HepG2 (cell line): Measurements from ENCODE around the gene SEMA4A. TPM values are rescaled to one million over a fixed set of nuclear protein-coding genes. Genes with fewer than 3 reads are reported as not detected.

Source experiments
- AKAP8 ChIP-seq: sonication (generic); formaldehyde crosslinking; IDR thresholded peaks from 2 replicates; pipeline ENCODE4 v1.5.1; 2020; ENCODE audit warnings: mild to moderate bottlenecking, missing genetic modification reagents
- BHLHE40 ChIP-seq: IDR thresholded peaks from 2 replicates; pipeline ENCODE4 v1.6.1; 2011; ENCODE audit warnings: low read length, improper control_type of control experiment
- FOXA1 ChIP-seq, 2 experiments: fragments of 450-650 bp in 1 of 2; sonication (generic) in 1 of 2; formaldehyde crosslinking in 1 of 2; IDR thresholded peaks; 2 replicates each; pipeline versions ENCODE4 v1.4.0 to v1.6.1; 2016 to 2020; ENCODE audit warnings: missing genetic modification reagents in 1 of 2
- FOXM1 ChIP-seq: sonication (generic); formaldehyde crosslinking; IDR thresholded peaks from 2 replicates; pipeline ENCODE4 v1.5.0; 2020; ENCODE audit warnings: missing genetic modification reagents
- HOXA5 ChIP-seq: sonication (generic); formaldehyde crosslinking; IDR thresholded peaks from 2 replicates; pipeline ENCODE4 v1.4.0; 2020; ENCODE audit warnings: missing genetic modification reagents
- KAT2B ChIP-seq: fragments of 150-350 bp; IDR thresholded peaks from 2 replicates; pipeline ENCODE4 v1.6.1; 2014; ENCODE audit warnings: low read depth, low read length, borderline replicate concordance
- NFE2L2 ChIP-seq: fragments of 150-350 bp; IDR thresholded peaks from 2 replicates; pipeline ENCODE4 v1.6.1; 2014; ENCODE audit warnings: low read length
- NKX3-1 ChIP-seq: sonication (generic); formaldehyde crosslinking; IDR thresholded peaks from 2 replicates; pipeline ENCODE4 v1.5.0; 2020; ENCODE audit warnings: missing genetic modification reagents
- NR1H2 ChIP-seq: sonication (generic); formaldehyde crosslinking; IDR thresholded peaks from 2 replicates; pipeline ENCODE4 v1.8.1; 2022; ENCODE audit warnings: low read depth, missing genetic modification reagents, borderline replicate concordance
- PAXIP1 ChIP-seq: sonication (generic); formaldehyde crosslinking; conservative IDR thresholded peaks from 2 replicates; pipeline ENCODE4 v1.4.0; 2020; ENCODE audit warnings: mild to moderate bottlenecking, missing genetic modification reagents, moderate library complexity
- PCBP1 ChIP-seq: fragments of 200-400 bp; formaldehyde crosslinking; IDR thresholded peaks from 2 replicates; pipeline ENCODE4 v1.6.1; 2017; ENCODE audit warnings: mild to moderate bottlenecking, low read depth, low read length, borderline replicate concordance
- PHF5A ChIP-seq: IDR thresholded peaks from one replicate; pipeline ENCODE4 v1.6.1; 2018; ENCODE audit warnings: low read depth, missing genetic modification reagents; ENCODE audit not compliant: unreplicated experiment
- SMAD1 ChIP-seq: sonication (generic); formaldehyde crosslinking; IDR thresholded peaks from 2 replicates; pipeline ENCODE4 v1.4.0; 2020; ENCODE audit warnings: missing genetic modification reagents, low read depth, mild to moderate bottlenecking, borderline replicate concordance
- SMAD3 ChIP-seq: sonication (generic); formaldehyde crosslinking; IDR thresholded peaks from 2 replicates; pipeline ENCODE4 v1.4.0; 2020; ENCODE audit warnings: missing genetic modification reagents
- SP5 ChIP-seq: IDR thresholded peaks from 2 replicates; pipeline ENCODE4 v1.6.1; 2016; ENCODE audit warnings: low read depth, borderline replicate concordance
- SUZ12 ChIP-seq: fragments of 150-350 bp; IDR thresholded peaks from 2 replicates; pipeline ENCODE4 v1.6.1; 2014; ENCODE audit warnings: low read depth, low read length
- ZNF263 ChIP-seq: sonication (generic); formaldehyde crosslinking; IDR thresholded peaks from 2 replicates; pipeline ENCODE4 v1.4.0; 2020; ENCODE audit warnings: missing genetic modification reagents
- ZNF329 ChIP-seq: sonication (generic); formaldehyde crosslinking; IDR thresholded peaks from 2 replicates; pipeline ENCODE4 v1.9.0; 2021; ENCODE audit warnings: low read depth, mild to moderate bottlenecking, missing genetic modification reagents
- ZNF501 ChIP-seq: sonication (generic); formaldehyde crosslinking; IDR thresholded peaks from 2 replicates; pipeline ENCODE4 v1.5.1; 2020; ENCODE audit warnings: mild to moderate bottlenecking, moderate library complexity, missing genetic modification reagents
- ZNF567 ChIP-seq: sonication (generic); formaldehyde crosslinking; IDR thresholded peaks from 2 replicates; pipeline ENCODE4 v1.8.1; 2023; ENCODE audit warnings: mild to moderate bottlenecking, missing genetic modification reagents, borderline replicate concordance
- polyA plus RNA-seq, 8 experiments: library from polyadenylated mRNA; depleted of rRNA in 3 of 8; stranded (reverse) in 7 of 8; unstranded in 1 of 8; fragments of >200 nt; fragmentation: Illumina TruSeq in 4 of 8; extraction: Trizol in 4 of 8; gene quantifications; 2 replicates each; pipeline versions ENCODE4 v1.2.1 to v1.2.3, GENCODE V29; 2011 to 2016; ENCODE audit warnings: low read depth in 4 of 8, missing spikeins in 1 of 8, mixed read lengths in 1 of 8; ENCODE audit not compliant: insufficient read depth in 1 of 8
- total RNA-seq, 5 experiments: library from RNA; depleted of rRNA; stranded (reverse); fragments of >200 nt; fragmentation: Illumina TruSeq; extraction: Trizol; gene quantifications; 2 replicates each; pipeline ENCODE4 v1.2.3, GENCODE V29; 2016; ENCODE audit warnings: low read depth in 1 of 5
- TF ChIP-seq, protein P1 (sequence below): sonication (generic); formaldehyde crosslinking; IDR thresholded peaks from 2 replicates; pipeline ENCODE4 v1.4.0; 2020; ENCODE audit warnings: missing genetic modification reagents, borderline replicate concordance
- TF ChIP-seq, protein P2 (sequence below), 2 experiments: IDR thresholded peaks; 2 replicates each; pipeline ENCODE4 v1.6.1; 2011 to 2012; ENCODE audit warnings: low read length in 2 of 2, borderline replicate concordance in 1 of 2, low read depth in 1 of 2, mild to moderate bottlenecking in 1 of 2, moderate library complexity in 1 of 2

The SEMA4A gene
- total and polyA plus RNA-seq, 2 of the 13 experiments (the other 11 are each of a cell fraction or from before 2014, with no cell fraction given), result 0.09 to 0.20 TPM

DNA sequence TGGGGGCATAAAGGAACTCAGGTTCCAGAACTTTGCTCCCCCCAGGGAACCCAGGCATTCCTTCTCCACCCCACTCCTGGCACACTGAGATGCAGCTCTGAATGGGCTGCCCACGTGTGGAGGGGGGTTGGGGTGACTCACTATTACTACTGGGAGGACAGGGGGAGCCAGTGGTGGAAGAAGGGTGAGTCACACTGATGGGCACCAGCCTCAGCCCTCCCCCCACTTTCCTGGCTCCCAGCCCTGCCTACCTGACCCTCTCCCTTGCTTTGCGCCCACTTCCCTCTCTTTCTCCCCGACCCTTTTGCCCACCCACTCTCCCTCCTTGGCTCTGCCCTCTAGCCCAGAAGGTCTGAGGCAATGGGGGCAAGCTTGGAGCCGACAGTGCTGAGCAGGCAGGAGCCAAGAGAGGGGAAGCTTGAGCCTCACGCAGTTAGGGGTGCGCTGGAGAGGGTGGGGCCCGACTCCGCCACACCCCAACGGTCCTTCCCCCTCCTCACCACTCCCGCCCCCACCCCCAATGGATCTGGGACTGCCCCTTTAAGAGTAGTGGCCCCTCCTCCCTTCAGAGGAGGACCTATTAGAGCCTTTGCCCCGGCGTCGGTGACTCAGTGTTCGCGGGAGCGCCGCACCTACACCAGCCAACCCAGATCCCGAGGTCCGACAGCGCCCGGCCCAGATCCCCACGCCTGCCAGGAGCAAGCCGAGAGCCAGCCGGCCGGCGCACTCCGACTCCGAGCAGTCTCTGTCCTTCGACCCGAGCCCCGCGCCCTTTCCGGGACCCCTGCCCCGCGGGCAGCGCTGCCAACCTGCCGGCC lies 39.1 kb upstream of the SEMA4A start, which contains the start of gene LMNA (continued):
- TF ChIP-seq ZNF329 (CRISPR knock-in tag) (peak; percentile 80), NR1H2 (CRISPR knock-in tag) (no peak), BHLHE40 (no peak), SMAD3 (CRISPR knock-in tag) (0 out of 2 replicates have a peak, but pooled peaks have one; percentile 48), AKAP8 (CRISPR knock-in tag) (no peak), SMAD1 (CRISPR knock-in tag) (0 out of 2 replicates have a peak, but pooled peaks have one; percentile 59), SUZ12 (no peak), FOXA1 (IDR thresholded peaks at IDR 0.05) (no peak), FOXA1 (CRISPR knock-in tag; IDR thresholded peaks at IDR 0.05) (no peak), ZNF501 (CRISPR knock-in tag) (no peak), FOXM1 (CRISPR knock-in tag) (no peak), NKX3-1 (CRISPR knock-in tag) (no peak), PAXIP1 (0 out of 2 replicates have a peak, but pooled peaks have one; percentile 14), NFE2L2 (no peak), HOXA5 (CRISPR knock-in tag) (no peak), PHF5A (CRISPR knock-in tag) (peak; percentile 15), KAT2B (no peak), ZNF263 (CRISPR knock-in tag) (no peak), PCBP1 (peak; percentile 34; the same call in 1 of the 2 replicates), SP5 (0 out of 2 replicates have a peak, but pooled peaks have one; percentile 10), ZNF567 (CRISPR knock-in tag) (no peak)
- TF ChIP-seq, protein P1, sequence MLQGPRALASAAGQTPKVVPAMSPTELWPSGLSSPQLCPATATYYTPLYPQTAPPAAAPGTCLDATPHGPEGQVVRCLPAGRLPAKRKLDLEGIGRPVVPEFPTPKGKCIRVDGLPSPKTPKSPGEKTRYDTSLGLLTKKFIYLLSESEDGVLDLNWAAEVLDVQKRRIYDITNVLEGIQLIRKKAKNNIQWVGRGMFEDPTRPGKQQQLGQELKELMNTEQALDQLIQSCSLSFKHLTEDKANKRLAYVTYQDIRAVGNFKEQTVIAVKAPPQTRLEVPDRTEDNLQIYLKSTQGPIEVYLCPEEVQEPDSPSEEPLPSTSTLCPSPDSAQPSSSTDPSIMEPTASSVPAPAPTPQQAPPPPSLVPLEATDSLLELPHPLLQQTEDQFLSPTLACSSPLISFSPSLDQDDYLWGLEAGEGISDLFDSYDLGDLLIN, result no peak
- TF ChIP-seq, protein P2, sequence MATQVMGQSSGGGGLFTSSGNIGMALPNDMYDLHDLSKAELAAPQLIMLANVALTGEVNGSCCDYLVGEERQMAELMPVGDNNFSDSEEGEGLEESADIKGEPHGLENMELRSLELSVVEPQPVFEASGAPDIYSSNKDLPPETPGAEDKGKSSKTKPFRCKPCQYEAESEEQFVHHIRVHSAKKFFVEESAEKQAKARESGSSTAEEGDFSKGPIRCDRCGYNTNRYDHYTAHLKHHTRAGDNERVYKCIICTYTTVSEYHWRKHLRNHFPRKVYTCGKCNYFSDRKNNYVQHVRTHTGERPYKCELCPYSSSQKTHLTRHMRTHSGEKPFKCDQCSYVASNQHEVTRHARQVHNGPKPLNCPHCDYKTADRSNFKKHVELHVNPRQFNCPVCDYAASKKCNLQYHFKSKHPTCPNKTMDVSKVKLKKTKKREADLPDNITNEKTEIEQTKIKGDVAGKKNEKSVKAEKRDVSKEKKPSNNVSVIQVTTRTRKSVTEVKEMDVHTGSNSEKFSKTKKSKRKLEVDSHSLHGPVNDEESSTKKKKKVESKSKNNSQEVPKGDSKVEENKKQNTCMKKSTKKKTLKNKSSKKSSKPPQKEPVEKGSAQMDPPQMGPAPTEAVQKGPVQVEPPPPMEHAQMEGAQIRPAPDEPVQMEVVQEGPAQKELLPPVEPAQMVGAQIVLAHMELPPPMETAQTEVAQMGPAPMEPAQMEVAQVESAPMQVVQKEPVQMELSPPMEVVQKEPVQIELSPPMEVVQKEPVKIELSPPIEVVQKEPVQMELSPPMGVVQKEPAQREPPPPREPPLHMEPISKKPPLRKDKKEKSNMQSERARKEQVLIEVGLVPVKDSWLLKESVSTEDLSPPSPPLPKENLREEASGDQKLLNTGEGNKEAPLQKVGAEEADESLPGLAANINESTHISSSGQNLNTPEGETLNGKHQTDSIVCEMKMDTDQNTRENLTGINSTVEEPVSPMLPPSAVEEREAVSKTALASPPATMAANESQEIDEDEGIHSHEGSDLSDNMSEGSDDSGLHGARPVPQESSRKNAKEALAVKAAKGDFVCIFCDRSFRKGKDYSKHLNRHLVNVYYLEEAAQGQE (IDR thresholded peaks at IDR 0.05; ENCODE audit: borderline replicate concordance in 1 of 2, low read depth in 1 of 2, low read length in 2 of 2), result peak in 1 of 2 experiments; percentile 27; a peak in 1 of 4 replicates
